ENCODE measurements around the gene WLS.

Gene WLS

DNA sequence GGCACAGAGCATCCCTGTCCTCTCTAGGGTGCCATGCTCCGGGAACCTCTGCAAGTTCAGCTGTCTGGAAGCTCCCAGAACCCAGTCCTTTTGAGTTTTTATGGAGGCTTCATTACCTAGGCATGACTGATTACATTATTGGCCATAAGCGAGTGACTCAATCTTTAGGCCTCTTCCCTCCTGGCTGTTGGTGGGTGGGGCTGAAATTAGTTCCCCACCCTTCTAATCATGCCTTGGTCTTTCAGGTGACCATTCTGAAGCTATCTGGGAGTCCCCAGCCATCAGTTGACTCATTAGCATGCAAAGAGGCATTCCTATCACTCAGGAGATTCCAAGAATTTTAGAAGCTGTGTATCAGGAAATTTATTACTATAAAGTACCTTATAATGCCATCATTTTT, 46.6 kb downstream of the WLS start:
- no peak for TF ChIP-seq ZFX (IDR thresholded peaks at IDR 0.05)
- TF ChIP-seq, protein P1, sequence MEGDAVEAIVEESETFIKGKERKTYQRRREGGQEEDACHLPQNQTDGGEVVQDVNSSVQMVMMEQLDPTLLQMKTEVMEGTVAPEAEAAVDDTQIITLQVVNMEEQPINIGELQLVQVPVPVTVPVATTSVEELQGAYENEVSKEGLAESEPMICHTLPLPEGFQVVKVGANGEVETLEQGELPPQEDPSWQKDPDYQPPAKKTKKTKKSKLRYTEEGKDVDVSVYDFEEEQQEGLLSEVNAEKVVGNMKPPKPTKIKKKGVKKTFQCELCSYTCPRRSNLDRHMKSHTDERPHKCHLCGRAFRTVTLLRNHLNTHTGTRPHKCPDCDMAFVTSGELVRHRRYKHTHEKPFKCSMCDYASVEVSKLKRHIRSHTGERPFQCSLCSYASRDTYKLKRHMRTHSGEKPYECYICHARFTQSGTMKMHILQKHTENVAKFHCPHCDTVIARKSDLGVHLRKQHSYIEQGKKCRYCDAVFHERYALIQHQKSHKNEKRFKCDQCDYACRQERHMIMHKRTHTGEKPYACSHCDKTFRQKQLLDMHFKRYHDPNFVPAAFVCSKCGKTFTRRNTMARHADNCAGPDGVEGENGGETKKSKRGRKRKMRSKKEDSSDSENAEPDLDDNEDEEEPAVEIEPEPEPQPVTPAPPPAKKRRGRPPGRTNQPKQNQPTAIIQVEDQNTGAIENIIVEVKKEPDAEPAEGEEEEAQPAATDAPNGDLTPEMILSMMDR (conservative IDR thresholded peaks at IDR 0.05): no peak

DNA sequence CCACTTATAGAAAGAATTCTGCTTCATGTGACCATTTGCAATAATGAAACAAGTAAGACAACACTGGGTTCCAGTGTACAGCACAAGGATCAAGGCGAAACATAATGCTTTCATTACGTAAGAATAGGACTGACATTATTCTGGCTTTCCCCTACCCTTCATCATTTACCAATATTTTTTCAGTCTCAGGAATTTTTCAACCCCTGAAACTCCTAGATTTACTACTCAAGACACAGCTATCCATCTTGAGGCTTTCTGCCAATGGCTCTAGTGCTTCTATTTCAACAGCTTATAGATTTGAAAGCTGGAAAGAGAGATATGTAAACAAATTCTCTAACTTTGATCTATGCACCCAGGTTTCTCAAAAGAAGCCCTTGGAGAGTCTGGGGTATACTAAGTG, 48.4 kb downstream of the WLS start:
- no peak overlapping the region for H3K27ac ChIP-seq
- TF ChIP-seq ZFX (IDR thresholded peaks at IDR 0.05): no peak
- TF ChIP-seq, protein P1 (conservative IDR thresholded peaks at IDR 0.05): no peak

More for the DNA sequence above, 46.6 kb downstream of the WLS start:
- H3K27ac ChIP-seq: no peak overlapping the region

DNA sequence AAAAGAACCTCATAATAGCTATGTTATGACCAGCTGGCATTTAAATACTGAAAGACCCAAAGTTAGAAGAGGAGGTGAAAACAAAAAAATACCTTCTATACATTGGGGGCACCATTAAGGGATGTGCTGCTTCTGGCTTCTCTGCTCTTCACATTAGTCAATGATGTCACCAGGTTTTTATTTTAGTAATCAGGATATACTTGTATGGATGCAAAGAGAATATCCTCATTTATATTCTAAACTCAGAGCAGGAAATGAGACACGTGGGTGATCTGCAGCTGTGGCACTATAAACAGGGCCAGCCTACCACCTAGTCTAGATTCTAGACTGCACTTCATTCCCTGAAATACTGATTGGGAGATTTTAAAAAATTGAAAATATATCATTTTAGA, 51.2 kb downstream of the WLS start:
- no peak overlapping the region for H3K27ac ChIP-seq
- TF ChIP-seq, protein P1 (conservative IDR thresholded peaks at IDR 0.05): no peak

DNA sequence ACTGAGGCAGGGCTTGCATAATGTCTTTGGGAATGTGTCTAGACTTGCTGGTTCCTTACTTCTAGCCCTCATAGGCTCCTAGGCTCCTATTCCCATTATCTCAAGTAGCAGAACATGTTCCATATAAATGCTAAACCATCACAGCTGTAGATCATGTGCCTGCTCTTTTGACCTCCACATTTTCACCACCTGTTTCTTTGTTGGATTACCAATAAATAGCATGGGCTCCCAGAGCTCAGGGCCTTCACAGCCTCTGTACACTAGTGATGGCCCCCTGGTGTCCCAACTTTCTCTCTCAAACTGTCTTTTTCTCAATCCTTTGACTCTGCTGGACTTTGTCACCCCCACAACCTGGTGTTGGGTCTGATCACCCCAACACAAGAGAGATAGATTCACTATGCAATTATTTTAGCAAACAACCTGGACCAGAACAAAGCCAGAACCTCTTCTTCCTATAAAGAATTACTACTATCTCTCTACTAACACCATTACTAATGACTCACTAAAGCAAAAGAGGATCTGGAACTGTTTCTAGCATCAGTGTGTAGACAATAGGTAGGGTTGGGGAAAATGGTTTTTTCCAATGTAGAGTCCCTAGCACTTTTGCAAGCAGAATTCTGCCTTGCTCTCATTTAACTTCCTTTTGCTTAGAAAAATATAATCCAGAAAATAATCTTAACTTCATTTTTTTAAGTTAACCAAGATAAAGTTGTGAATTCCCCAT, 51.7 kb downstream of the WLS start:
- no peak for TF ChIP-seq ZFX (IDR thresholded peaks at IDR 0.05)
- TF ChIP-seq, protein P1 (conservative IDR thresholded peaks at IDR 0.05): no peak
- no peak overlapping the region for H3K27ac ChIP-seq

DNA sequence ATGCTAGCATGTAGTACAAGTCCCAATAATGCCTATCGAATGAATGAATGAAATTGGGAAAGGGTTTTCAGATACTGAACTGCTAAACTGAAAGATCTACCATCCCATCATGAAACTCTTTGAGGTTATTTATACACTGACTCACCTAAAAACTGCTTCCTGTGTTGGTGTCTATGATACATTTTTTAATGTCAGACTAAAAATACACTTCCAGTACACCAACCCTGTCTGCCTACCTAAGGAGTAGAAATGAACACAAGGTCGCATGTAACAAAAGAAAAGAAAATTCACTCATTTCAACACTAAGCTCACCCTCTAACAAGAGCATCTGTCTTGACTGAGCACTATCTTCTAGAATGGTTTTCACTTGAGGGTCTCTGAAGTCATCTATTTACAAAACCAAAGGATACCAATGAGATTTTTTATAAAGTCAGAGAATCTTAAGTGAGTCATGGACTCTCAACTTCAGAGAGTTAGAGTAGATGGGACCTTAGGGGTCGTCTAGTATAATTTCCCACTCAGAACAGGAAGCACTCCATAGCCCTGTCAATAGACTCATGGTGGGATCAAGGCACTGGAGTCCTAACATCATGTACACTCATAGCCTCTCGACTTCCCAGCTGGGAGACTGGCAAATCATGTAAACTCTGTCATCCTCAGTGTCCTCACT, 53.4 kb downstream of the WLS start:
- H3K27ac ChIP-seq: no peak overlapping the region
- TF ChIP-seq, protein P1 (conservative IDR thresholded peaks at IDR 0.05): no peak
- TF ChIP-seq ZFX (IDR thresholded peaks at IDR 0.05): no peak

DNA sequence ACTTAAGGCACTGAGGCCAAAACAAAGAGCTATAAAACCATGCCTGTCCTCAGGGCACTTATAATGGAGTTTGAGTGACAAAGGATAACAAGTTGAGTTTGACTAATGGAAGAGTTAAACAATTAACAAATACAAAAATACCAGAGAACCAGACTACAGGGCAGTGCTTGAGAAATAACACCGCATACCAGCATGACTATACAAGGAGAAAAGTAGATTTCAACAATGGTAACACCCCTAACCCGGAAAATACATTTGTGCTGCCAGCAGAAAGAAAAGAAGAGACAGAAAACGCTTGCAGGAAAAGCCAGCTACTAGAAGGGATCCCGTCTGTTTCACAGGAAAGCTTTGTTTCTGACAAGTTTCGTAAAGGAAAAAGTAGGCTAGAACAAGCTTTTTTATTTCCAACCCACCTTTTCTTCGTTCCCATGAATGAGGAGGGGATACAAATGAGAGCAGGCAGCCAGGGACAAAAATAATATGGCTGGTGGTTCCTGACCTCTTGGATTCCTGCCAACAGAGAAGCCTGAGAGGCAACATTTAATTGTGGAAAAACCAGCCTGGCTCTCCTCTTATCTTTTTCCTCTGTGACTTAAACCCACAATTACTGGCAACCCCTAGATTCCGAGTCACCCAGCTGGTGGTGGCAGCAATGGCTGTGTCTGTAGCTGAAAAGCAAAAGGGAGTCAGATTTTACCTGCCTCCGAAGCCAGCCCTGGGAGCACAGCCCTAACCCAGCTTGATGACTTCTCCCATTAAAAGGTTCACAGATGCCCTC, 56.5 kb downstream of the WLS start:
- TF ChIP-seq ZFX (IDR thresholded peaks at IDR 0.05): no peak
- TF ChIP-seq, protein P1 (conservative IDR thresholded peaks at IDR 0.05): no peak
- H3K27ac ChIP-seq: no peak overlapping the region

DNA sequence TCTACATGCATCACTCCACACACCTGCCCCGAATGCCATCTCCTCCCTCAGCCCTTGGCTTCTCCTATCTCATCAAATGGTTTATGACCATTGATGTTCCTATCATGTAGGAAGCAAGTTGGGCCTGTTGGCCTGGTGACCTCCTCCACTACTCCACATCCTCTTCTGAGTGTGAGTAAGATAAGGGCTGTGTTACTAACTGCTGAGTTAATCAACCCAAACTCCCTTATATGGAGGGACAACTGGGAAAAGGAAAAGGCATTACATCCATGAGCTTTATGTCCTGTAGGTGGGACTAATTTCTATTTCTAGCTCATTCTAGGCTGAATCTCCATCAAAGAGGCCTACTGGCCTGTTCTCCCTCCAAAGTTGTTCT, 57.6 kb downstream of the WLS start:
- H3K27ac ChIP-seq: no peak overlapping the region
- TF ChIP-seq, protein P1 (conservative IDR thresholded peaks at IDR 0.05): no peak
- TF ChIP-seq ZFX (IDR thresholded peaks at IDR 0.05): no peak
